ENCODE data around the gene AK1.

The AK1 gene

GRCh38 chr9:127865645-127866464, 11.6 kb downstream of the AK1 start:
- peak overlapping the region; percentile 21; the same call in 1 of the 2 replicates for H3K27ac ChIP-seq
- TF ChIP-seq CTCF (conservative IDR thresholded peaks at IDR 0.05): no peak

GRCh38 chr9:127863191-127863621, 14.3 kb downstream of the AK1 start:
- no peak for TF ChIP-seq CTCF (conservative IDR thresholded peaks at IDR 0.05)
- no peak overlapping the region for H3K27ac ChIP-seq

GRCh38 chr9:127862075-127863011, 15.1 kb downstream of the AK1 start:
- no peak overlapping the region for H3K27ac ChIP-seq
- no peak for TF ChIP-seq CTCF (conservative IDR thresholded peaks at IDR 0.05)

GRCh38 chr9:127860779-127861178, 16.7 kb downstream of the AK1 start:
- no peak overlapping the region for H3K27ac ChIP-seq
- TF ChIP-seq CTCF (conservative IDR thresholded peaks at IDR 0.05): no peak

- H3K27ac ChIP-seq: no peak overlapping the region
- no peak for TF ChIP-seq CTCF (conservative IDR thresholded peaks at IDR 0.05)
Observed at GRCh38 chr9:127860260-127860659, 17.2 kb downstream of the AK1 start.

GRCh38 chr9:127858041-127858512, 19.4 kb downstream of the AK1 start:
- no peak for TF ChIP-seq CTCF (conservative IDR thresholded peaks at IDR 0.05)
- peak overlapping the region; percentile 38; the same call in 1 of the 2 replicates for H3K27ac ChIP-seq

- TF ChIP-seq CTCF (conservative IDR thresholded peaks at IDR 0.05): no peak
- peak overlapping the region; percentile 38; the same call in 1 of the 2 replicates for H3K27ac ChIP-seq
Observed at GRCh38 chr9:127857278-127857677, 20.2 kb downstream of the AK1 start.
